ENCODE results near the gene KCNF1.

The KCNF1 gene

DNA sequence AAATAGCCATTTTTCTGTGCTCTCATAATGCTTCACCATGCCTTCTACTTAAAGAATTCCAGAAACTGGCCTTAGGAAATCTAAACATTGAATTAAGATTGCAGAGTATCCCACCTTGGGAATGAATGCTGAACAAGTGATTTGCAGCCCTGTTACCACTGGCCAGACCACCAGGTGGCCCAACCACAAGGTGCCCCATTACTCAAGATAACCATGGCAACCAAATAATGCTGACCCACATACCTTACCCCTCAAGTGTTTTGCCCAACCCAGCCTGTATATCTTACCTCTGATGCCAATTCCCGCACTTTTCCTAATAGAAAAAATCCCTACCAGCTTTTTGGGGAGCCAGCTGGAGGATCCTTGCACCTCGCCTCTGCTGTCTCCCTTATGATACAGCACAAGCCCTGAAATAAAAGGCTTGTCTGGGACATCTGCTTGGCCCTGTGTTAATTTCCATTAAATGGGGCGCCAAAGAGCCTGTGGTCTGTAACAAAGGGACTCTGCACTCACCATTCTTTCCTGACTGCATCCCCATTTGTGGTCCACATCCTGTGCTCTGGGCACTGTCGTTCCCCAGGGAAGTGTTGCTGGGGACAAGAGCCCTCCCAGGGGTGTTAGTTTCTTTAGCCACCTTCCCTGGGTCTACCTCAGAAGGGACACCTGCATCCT lies 17.3 kb upstream of the KCNF1 start:
- TF ChIP-seq CTCF (IDR thresholded peaks at IDR 0.05; ENCODE audit: low read depth, low read length, missing control alignments), result peak; percentile 13
- DNase-seq, result no peak
- Histone ChIP-seq H3K27ac (no peak overlapping the region), H3K4me3 (ENCODE audit: low read depth, low read length) (no peak overlapping the region), H3K27me3 (replicated peaks) (no peaks in the 10 kb centered on the region), H3K36me3 (replicated peaks) (no peaks in the 10 kb centered on the region)
- in situ Hi-C loops (cut with HindIII; ENCODE audit: low pct_ligation_motif_present, low sequenced_read_pairs), result no loop called here

- Histone ChIP-seq H3K27me3 (replicated peaks) (no peaks in the 10 kb centered on the region), H3K36me3 (replicated peaks) (no peaks in the 10 kb centered on the region), H3K4me3 (ENCODE audit: low read depth, low read length) (no peak overlapping the region), H3K27ac (no peak overlapping the region)
- in situ Hi-C loops (cut with HindIII; ENCODE audit: low pct_ligation_motif_present, low sequenced_read_pairs), result no loop called here
- no peak for DNase-seq
- no peak for TF ChIP-seq CTCF (IDR thresholded peaks at IDR 0.05; ENCODE audit: low read depth, low read length, missing control alignments)
These were observed 16.5 kb upstream of the KCNF1 start for GRCh38 chr2:10895231-10895630.

GRCh38 chr2:10897956-10898355 lies 13.8 kb upstream of the KCNF1 start:
- in situ Hi-C loops (cut with HindIII; ENCODE audit: low pct_ligation_motif_present, low sequenced_read_pairs), result no loop called here
- Histone ChIP-seq H3K36me3 (replicated peaks) (no peaks in the 10 kb centered on the region), H3K4me3 (ENCODE audit: low read depth, low read length) (no peak overlapping the region), H3K27me3 (replicated peaks) (no peaks in the 10 kb centered on the region), H3K27ac (no peak overlapping the region)
- DNase-seq, result peak; percentile 24
- no peak for TF ChIP-seq CTCF (IDR thresholded peaks at IDR 0.05; ENCODE audit: low read depth, low read length, missing control alignments)

DNA sequence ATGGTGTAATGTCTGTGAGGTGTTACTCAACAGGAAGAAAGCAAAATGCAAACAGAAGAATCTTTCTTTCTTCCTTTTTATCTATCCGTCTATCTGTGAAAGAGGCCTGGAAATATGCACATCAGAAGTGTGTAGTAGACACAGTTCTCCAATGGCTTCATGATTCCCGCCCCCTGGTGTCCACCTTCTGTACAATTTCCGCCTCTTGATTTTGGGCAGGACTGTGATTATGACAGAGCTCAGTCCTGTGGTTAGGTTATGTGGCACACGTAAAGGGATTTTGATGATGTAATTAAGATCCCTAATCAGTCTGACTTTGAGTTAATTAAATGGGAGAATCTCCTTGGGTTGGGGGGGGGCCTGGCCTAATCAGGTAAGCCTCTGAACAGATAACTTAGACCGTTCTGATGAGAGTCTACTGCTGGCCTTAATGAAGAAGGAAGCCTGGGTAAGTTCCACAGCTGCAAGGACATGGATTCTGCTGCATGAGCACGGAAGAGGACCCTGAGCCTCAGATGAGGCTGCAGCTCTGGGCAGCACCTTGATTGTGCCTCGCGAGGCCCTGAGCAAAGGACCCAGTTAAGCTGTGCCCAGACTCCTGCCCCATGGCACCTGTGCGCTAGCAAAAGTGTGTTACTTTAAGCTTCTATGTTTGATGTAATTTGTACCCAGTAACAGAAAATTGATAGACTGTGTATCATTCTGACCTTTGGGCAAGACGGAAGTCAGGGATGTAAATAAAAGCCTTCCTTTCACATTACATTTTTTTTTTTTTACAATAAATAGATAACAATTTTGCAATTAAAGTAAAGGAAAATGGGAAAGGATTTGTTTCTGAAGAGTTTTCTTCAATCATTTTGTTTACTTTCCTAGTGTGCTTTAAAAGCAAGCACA lies 11.3 kb upstream of the KCNF1 start:
- no peak overlapping the region for H3K27ac ChIP-seq
- DNase-seq, result no peak
- H3K4me3 ChIP-seq (ENCODE audit: low read depth, low read length), result no peak overlapping the region
- in situ Hi-C loops (cut with HindIII; ENCODE audit: low pct_ligation_motif_present, low sequenced_read_pairs), result no loop called here
- TF ChIP-seq CTCF (IDR thresholded peaks at IDR 0.05; ENCODE audit: low read depth, low read length, missing control alignments), result peak; percentile 57
- H3K36me3 ChIP-seq (replicated peaks), result no peaks in the 10 kb centered on the region
- H3K27me3 ChIP-seq (replicated peaks), result no peaks in the 10 kb centered on the region

DNA sequence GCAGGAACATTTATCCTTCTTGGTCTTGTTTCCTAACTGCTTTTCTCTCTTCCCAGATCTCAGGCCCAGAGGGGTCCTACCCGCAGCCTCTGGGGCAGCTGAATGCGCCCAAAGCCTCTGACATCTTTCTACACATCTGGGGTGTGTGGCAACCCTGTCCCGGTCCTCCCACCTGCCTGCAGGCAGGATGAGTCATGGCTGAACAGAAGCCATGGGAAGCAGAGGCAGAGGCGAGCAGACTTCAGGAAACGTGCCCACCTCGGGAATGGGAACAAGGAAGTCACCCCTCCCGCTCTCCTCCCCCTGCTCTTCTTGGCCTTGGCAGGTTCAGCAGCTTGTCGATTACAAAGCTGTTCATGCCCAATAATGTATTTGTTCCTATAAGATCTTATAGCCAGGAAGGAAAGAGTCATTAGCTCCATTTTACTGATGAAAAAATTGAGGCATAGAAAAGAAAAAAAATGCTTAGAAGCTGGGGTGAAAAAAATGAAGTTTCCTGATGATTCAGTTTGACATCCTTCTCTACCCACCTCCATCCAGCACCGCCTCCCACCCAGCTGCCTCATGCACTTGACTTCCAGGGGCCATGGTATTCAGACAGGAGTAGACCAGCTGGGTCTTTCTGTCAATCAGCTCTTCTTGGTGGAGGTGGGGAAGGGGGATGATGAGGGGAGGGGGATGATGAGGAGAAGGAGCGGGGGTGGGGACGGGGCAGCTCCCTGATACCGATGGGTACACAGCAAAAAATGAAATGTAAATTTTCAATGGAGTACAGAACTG lies 10.4 kb upstream of the KCNF1 start:
- no peak for TF ChIP-seq CTCF (IDR thresholded peaks at IDR 0.05; ENCODE audit: low read depth, low read length, missing control alignments)
- Histone ChIP-seq H3K27me3 (replicated peaks) (no peaks in the 10 kb centered on the region), H3K4me3 (ENCODE audit: low read depth, low read length) (no peak overlapping the region), H3K27ac (no peak overlapping the region), H3K36me3 (replicated peaks) (no peaks in the 10 kb centered on the region)
- in situ Hi-C loops (cut with HindIII; ENCODE audit: low pct_ligation_motif_present, low sequenced_read_pairs), result no loop called here
- DNase-seq, result no peak

Measured in brain microvascular endothelial cell (primary cell).